Measurements from ENCODE around the gene DCANP1.

GRCh38 chr5:135491552-135492318 is 44.6 kb upstream of the DCANP1 start:
- TF ChIP-seq, protein P1, sequence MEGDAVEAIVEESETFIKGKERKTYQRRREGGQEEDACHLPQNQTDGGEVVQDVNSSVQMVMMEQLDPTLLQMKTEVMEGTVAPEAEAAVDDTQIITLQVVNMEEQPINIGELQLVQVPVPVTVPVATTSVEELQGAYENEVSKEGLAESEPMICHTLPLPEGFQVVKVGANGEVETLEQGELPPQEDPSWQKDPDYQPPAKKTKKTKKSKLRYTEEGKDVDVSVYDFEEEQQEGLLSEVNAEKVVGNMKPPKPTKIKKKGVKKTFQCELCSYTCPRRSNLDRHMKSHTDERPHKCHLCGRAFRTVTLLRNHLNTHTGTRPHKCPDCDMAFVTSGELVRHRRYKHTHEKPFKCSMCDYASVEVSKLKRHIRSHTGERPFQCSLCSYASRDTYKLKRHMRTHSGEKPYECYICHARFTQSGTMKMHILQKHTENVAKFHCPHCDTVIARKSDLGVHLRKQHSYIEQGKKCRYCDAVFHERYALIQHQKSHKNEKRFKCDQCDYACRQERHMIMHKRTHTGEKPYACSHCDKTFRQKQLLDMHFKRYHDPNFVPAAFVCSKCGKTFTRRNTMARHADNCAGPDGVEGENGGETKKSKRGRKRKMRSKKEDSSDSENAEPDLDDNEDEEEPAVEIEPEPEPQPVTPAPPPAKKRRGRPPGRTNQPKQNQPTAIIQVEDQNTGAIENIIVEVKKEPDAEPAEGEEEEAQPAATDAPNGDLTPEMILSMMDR (IDR thresholded peaks at IDR 0.05; ENCODE audit: extremely low read depth in 1 of 2, insufficient read depth in 1 of 2, low read depth in 1 of 2, low read length in 2 of 2) = no peak
- no peak for TF ChIP-seq GATA2 (IDR thresholded peaks at IDR 0.05; ENCODE audit: insufficient read depth, insufficient read length, low read depth, low read length)
- TF ChIP-seq EZH2 (IDR thresholded peaks at IDR 0.05; ENCODE audit: borderline replicate concordance, low read depth, low read length, severe bottlenecking) = peak; percentile 2
- no peak for TF ChIP-seq POLR2AphosphoS5 (IDR thresholded peaks at IDR 0.05; ENCODE audit: insufficient read depth, low read depth, low read length)
- no peak for TF ChIP-seq MYC (IDR thresholded peaks at IDR 0.05; ENCODE audit: low read depth, low read length)
- no peak for TF ChIP-seq POLR2A (IDR thresholded peaks at IDR 0.05; ENCODE audit: low read depth, low read length)
- TF ChIP-seq, protein P2, sequence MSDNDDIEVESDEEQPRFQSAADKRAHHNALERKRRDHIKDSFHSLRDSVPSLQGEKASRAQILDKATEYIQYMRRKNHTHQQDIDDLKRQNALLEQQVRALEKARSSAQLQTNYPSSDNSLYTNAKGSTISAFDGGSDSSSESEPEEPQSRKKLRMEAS (IDR thresholded peaks at IDR 0.05; ENCODE audit: insufficient read depth, insufficient read length) = no peak
- TF ChIP-seq JUN (IDR thresholded peaks at IDR 0.05; ENCODE audit: borderline replicate concordance, insufficient read depth, insufficient read length, low read depth) = no peak
- TF ChIP-seq FOS (IDR thresholded peaks at IDR 0.05; ENCODE audit: borderline replicate concordance, insufficient read depth, low read length) = no peak

All from endothelial cell of umbilical vein (primary cell).